Erythroblast (primary cell): ENCODE measurements around the gene SCD5.

Source experiments
- GATA1 ChIP-seq: IDR thresholded peaks from 2 replicates; pipeline ENCODE4 v1.6.1; 2011; ENCODE audit warnings: low read depth, mild to moderate bottlenecking, control low read depth, low read length, moderate library complexity
- POLR2A ChIP-seq: IDR thresholded peaks from 2 replicates; pipeline ENCODE4 v1.6.1; 2011; ENCODE audit warnings: mild to moderate bottlenecking, low read length

DNA sequence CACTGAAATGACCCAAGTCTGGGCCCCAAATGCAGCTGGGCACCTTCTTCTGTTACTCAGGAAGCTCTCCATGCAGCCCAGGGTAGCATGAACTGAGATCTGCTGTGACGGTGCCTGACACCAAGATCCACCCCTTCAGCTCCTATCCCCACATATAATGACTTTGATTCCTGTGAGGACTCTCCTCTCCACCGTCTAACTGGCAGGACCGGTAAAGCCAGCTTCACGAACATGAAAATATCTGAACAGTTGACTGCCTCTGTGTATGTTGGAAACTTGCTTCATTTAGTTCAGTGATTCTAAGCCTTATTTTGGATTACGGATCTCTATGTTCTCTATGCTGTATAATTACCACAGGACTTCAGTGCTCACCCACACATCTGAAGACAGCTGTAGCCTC lies 121.3 kb downstream of the SCD5 start:
- TF ChIP-seq POLR2A (no peak), GATA1 (no peak)
